HL-60 (cell line): ENCODE data around the gene LRRC8A.

ENCODE experiments used
- DNase-seq, 2 experiments: peaks; one replicate each; pipeline ENCODE4 v3.0.0-alpha.2; 2010 to 2020; ENCODE audit warnings: low read depth in 1 of 2, low spot score in 1 of 2
- H3K27ac ChIP-seq: fragments of 250-450 bp; sonication (Bioruptor Pico); replicated peaks from 2 replicates; pipeline ENCODE4 v1.5.1; 2020; ENCODE audit warnings: mild to moderate bottlenecking, moderate library complexity
- H3K27me3 ChIP-seq: fragments of 250-450 bp; sonication (Bioruptor Pico); 2 replicates; pipeline ENCODE4 v1.5.1; 2021; ENCODE audit warnings: mild to moderate bottlenecking, moderate library complexity; ENCODE audit not compliant: insufficient read depth, poor library complexity, severe bottlenecking
- H3K4me3 ChIP-seq: replicated peaks from 2 replicates; pipeline ENCODE4 v1.5.1; 2011; ENCODE audit warnings: mild to moderate bottlenecking, control low read depth, low read length; ENCODE audit not compliant: insufficient read depth
- CTCF ChIP-seq: IDR thresholded peaks from one replicate; pipeline ENCODE4 v1.5.1; 2011; ENCODE audit warnings: low read length, control low read depth, inconsistent platforms; ENCODE audit not compliant: insufficient read depth
- GABPA ChIP-seq: IDR thresholded peaks from 2 replicates; pipeline ENCODE4 v1.6.1; 2012; ENCODE audit warnings: low read depth
- POLR2AphosphoS5 ChIP-seq: IDR thresholded peaks from 2 replicates; pipeline ENCODE4 v1.6.1; 2012; ENCODE audit warnings: low read depth
- REST ChIP-seq: IDR thresholded peaks from 2 replicates; pipeline ENCODE4 v1.6.1; 2012; ENCODE audit warnings: low read depth; ENCODE audit not compliant: insufficient replicate concordance
- SPI1 ChIP-seq: IDR thresholded peaks from 2 replicates; pipeline ENCODE4 v1.6.1; 2012; ENCODE audit warnings: low read depth, mild to moderate bottlenecking, borderline replicate concordance

LRRC8A gene

GRCh38 chr9:128913995-128914772 lies 32.3 kb downstream of the LRRC8A start:
- no peak overlapping the region for H3K27ac ChIP-seq
- H3K27me3 ChIP-seq: no peaks in the 10 kb centered on the region
- TF ChIP-seq SPI1 (no peak), REST (no peak)
- H3K4me3 ChIP-seq: no peak overlapping the region
- DNase-seq: no peak

GRCh38 chr9:128916204-128916603 lies 34.3 kb downstream of the LRRC8A start:
- H3K27me3 ChIP-seq: no peaks in the 10 kb centered on the region
- no peak overlapping the region for H3K27ac ChIP-seq
- TF ChIP-seq POLR2AphosphoS5: no peak
- no peak for TF ChIP-seq SPI1
- no peak for TF ChIP-seq CTCF
- no peak for TF ChIP-seq REST
- TF ChIP-seq GABPA: no peak
- H3K4me3 ChIP-seq: no peak overlapping the region
- no peak for DNase-seq

GRCh38 chr9:128916745-128917144 lies 34.8 kb downstream of the LRRC8A start:
- no peak overlapping the region for H3K4me3 ChIP-seq
- no peaks in the 10 kb centered on the region for H3K27me3 ChIP-seq
- DNase-seq: no peak
- no peak overlapping the region for H3K27ac ChIP-seq
- no peak for TF ChIP-seq SPI1
- TF ChIP-seq GABPA: no peak
- TF ChIP-seq CTCF: no peak
- TF ChIP-seq REST: no peak
- no peak for TF ChIP-seq POLR2AphosphoS5
